ENCODE data around the gene PTPRK. TPM values are rescaled to one million over a fixed set of nuclear protein-coding genes. Genes with fewer than 3 reads are reported as not detected.

PTPRK gene
- total RNA-seq, 4 donors from 2014 or later: 26.7 to 47.5 (median 41.4) TPM

DNA sequence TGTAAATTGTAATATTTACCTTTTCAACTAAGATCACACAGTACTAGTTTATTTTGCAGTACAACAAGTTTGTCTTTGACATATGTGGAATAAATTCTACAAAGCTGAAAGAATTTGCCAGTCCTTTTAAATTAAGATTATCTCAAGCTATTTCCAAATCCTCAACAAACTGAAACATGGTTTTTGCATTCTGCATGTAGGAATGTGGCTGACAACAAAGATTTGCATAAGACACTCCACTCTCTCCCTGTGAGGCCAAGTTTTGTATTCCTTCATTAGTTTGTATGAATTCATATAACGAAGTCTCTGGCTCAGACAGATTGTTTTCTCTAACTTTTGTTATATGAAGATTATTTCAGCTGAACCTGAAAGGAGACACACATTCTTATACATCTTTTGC lies 495.4 kb downstream of the PTPRK start:
- H3K4me3 ChIP-seq (ENCODE audit: low read depth, poor library complexity, severe bottlenecking): no peak overlapping the region
- DNase-seq (ENCODE audit: low spot score in 2 of 2): no peak
- 90 to 93% methylated on average over 1 of the region's 1 CpG for WGBS, 2 donors
- no peak for TF ChIP-seq POLR2A (IDR thresholded peaks at IDR 0.05)
- intact Hi-C loops (cut with DNase I; ENCODE audit: low total_unique reads): no loop called here

GRCh38 chr6:128024046-128024445 lies 496.4 kb downstream of the PTPRK start:
- intact Hi-C loops (cut with DNase I; ENCODE audit: low total_unique reads): no loop called here

GRCh38 chr6:128018821-128019220 lies 501.6 kb downstream of the PTPRK start:
- intact Hi-C loops (cut with DNase I; ENCODE audit: low total_unique reads): no loop called here
- TF ChIP-seq POLR2A (IDR thresholded peaks at IDR 0.05) (no peak), CTCF (IDR thresholded peaks at IDR 0.05) (no peak)
- no peak for DNase-seq (ENCODE audit: low spot score in 2 of 2)
- 97 to 98% methylated on average over 2 of the region's 2 CpGs for WGBS, 2 donors
- H3K4me3 ChIP-seq (ENCODE audit: low read depth, poor library complexity, severe bottlenecking): no peak overlapping the region

More at GRCh38 chr6:128024046-128024445, 496.4 kb downstream of the PTPRK start:
- no peak for TF ChIP-seq CTCF (IDR thresholded peaks at IDR 0.05)
- no peak for TF ChIP-seq POLR2A (IDR thresholded peaks at IDR 0.05)
- no peak overlapping the region for H3K4me3 ChIP-seq (ENCODE audit: low read depth, poor library complexity, severe bottlenecking)
- 90 to 93% methylated on average over 1 of the region's 1 CpG for WGBS, 2 donors
- no peak for DNase-seq (ENCODE audit: low spot score in 2 of 2)

GRCh38 chr6:128017288-128017687 lies 503.1 kb downstream of the PTPRK start:
- TF ChIP-seq CTCF (IDR thresholded peaks at IDR 0.05) (no peak), POLR2A (IDR thresholded peaks at IDR 0.05) (no peak)
- no peak overlapping the region for H3K4me3 ChIP-seq (ENCODE audit: low read depth, poor library complexity, severe bottlenecking)
- intact Hi-C loops (cut with DNase I; ENCODE audit: low total_unique reads): no loop called here
- no peak for DNase-seq (ENCODE audit: low spot score in 2 of 2)

GRCh38 chr6:128007658-128008057 lies 512.7 kb downstream of the PTPRK start:
- no peak overlapping the region for H3K4me3 ChIP-seq (ENCODE audit: low read depth, poor library complexity, severe bottlenecking)
- WGBS, 2 donors: 92 to 93% methylated on average over 1 of the region's 1 CpG
- intact Hi-C loops (cut with DNase I; ENCODE audit: low total_unique reads): no loop called here
- no peak for TF ChIP-seq POLR2A (IDR thresholded peaks at IDR 0.05)
- no peak for TF ChIP-seq CTCF (IDR thresholded peaks at IDR 0.05)
- no peak for DNase-seq (ENCODE audit: low spot score in 2 of 2)

DNA sequence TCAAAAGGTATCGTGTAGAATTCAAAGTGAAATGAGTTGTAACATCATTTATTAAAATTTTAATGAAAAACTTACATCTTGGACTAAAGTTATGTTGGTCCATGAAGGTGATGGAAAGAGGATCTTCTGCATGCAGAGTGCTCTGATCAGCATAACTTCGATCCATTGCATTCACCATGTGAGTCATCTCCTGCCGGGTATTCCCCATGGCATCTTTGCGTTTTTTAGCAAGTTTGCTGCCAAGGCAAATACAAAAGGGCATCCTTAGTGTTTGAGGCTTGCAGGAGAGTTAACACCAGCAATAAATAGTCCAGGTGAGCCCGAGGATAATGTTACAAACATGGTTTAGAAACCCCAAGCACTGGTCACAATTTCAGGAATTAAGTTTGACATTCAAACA lies 515.4 kb downstream of the PTPRK start:
- TF ChIP-seq POLR2A (IDR thresholded peaks at IDR 0.05): no peak
- no peak for TF ChIP-seq CTCF (IDR thresholded peaks at IDR 0.05)
- intact Hi-C loops (cut with DNase I; ENCODE audit: low total_unique reads): no loop called here
- 59% methylated on average over 5 of the region's 5 CpGs for WGBS, 2 donors
- no peak for DNase-seq (ENCODE audit: low spot score in 2 of 2)
- H3K4me3 ChIP-seq (ENCODE audit: low read depth, poor library complexity, severe bottlenecking): no peak overlapping the region

All from lower leg skin (tissue), 4 donors.